ENCODE data around the gene CAPS2. TPM values are rescaled to one million over a fixed set of nuclear protein-coding genes. Genes with fewer than 3 reads are reported as not detected.
"Not testable (repeated sequence)": the region's sequence is repeated elsewhere in the genome, so short reads cannot be mapped to it uniquely, and the experiment has no call there.

CAPS2 gene
- total RNA-seq, 4 donors from 2014 or later, result 3.1 to 30.9 (median 25.6) TPM

GRCh38 chr12:75361408-75361807 lies 31.3 kb upstream of the CAPS2 start:
- H3K27me3 ChIP-seq, result no peaks in the 10 kb centered on the region
- H3K9me3 ChIP-seq, result no peaks in the 10 kb centered on the region
- no peak overlapping the region for H3K27ac ChIP-seq
- no peak overlapping the region for H3K4me3 ChIP-seq
- TF ChIP-seq CTCF (IDR thresholded peaks at IDR 0.05) (no peak), POLR2A (IDR thresholded peaks at IDR 0.05) (no peak)
- no peaks in the 10 kb centered on the region for H3K36me3 ChIP-seq
- no peaks in the 10 kb centered on the region for H3K4me1 ChIP-seq
- intact Hi-C loops (cut with DNase I; ENCODE audit: low total_unique reads), result no loop called here
- DNase-seq, result no peak

GRCh38 chr12:75360920-75361319 lies 30.8 kb upstream of the CAPS2 start:
- Histone ChIP-seq H3K27ac (no peak overlapping the region), H3K9me3 (no peaks in the 10 kb centered on the region), H3K36me3 (no peaks in the 10 kb centered on the region), H3K4me3 (no peak overlapping the region), H3K4me1 (no peaks in the 10 kb centered on the region), H3K27me3 (no peaks in the 10 kb centered on the region)
- TF ChIP-seq POLR2A (IDR thresholded peaks at IDR 0.05), result no peak
- no peak for TF ChIP-seq CTCF (IDR thresholded peaks at IDR 0.05)
- DNase-seq, result no peak
- intact Hi-C loops (cut with DNase I; ENCODE audit: low total_unique reads), result no loop called here

- intact Hi-C loops (cut with DNase I; ENCODE audit: low total_unique reads), result no loop called here
Observed at GRCh38 chr12:75354011-75354410, 23.9 kb upstream of the CAPS2 start.

GRCh38 chr12:75350413-75350812 lies 20.3 kb upstream of the CAPS2 start:
- DNase-seq, result no peak
- Histone ChIP-seq H3K36me3 (no peaks in the 10 kb centered on the region), H3K27me3 (no peaks in the 10 kb centered on the region), H3K4me1 (no peaks in the 10 kb centered on the region), H3K9me3 (no peaks in the 10 kb centered on the region), H3K4me3 (no peak overlapping the region), H3K27ac (no peak overlapping the region)
- intact Hi-C loops (cut with DNase I; ENCODE audit: low total_unique reads), result no loop called here
- no peak for TF ChIP-seq CTCF (IDR thresholded peaks at IDR 0.05)
- no peak for TF ChIP-seq POLR2A (IDR thresholded peaks at IDR 0.05)

More at GRCh38 chr12:75354011-75354410, 23.9 kb upstream of the CAPS2 start:
- no peak for DNase-seq
- H3K4me1 ChIP-seq, result no peaks in the 10 kb centered on the region
- H3K36me3 ChIP-seq, result no peaks in the 10 kb centered on the region
- no peaks in the 10 kb centered on the region for H3K27me3 ChIP-seq
- no peak for TF ChIP-seq CTCF (IDR thresholded peaks at IDR 0.05)
- TF ChIP-seq POLR2A (IDR thresholded peaks at IDR 0.05), result no peak
- no peak overlapping the region for H3K27ac ChIP-seq
- no peaks in the 10 kb centered on the region for H3K9me3 ChIP-seq
- H3K4me3 ChIP-seq, result no peak overlapping the region

GRCh38 chr12:75349946-75350345 lies 19.8 kb upstream of the CAPS2 start:
- Histone ChIP-seq H3K27ac (no peak overlapping the region), H3K4me3 (no peak overlapping the region), H3K27me3 (no peaks in the 10 kb centered on the region), H3K4me1 (no peaks in the 10 kb centered on the region), H3K36me3 (no peaks in the 10 kb centered on the region), H3K9me3 (no peaks in the 10 kb centered on the region)
- no peak for TF ChIP-seq CTCF (IDR thresholded peaks at IDR 0.05)
- no peak for TF ChIP-seq POLR2A (IDR thresholded peaks at IDR 0.05)
- intact Hi-C loops (cut with DNase I; ENCODE audit: low total_unique reads), result no loop called here
- no peak for DNase-seq

- intact Hi-C loops (cut with DNase I; ENCODE audit: low total_unique reads); H3K36me3 ChIP-seq; H3K27me3 ChIP-seq; H3K4me3 ChIP-seq; H3K4me1 ChIP-seq; H3K27ac ChIP-seq; DNase-seq; H3K9me3 ChIP-seq: not testable (repeated sequence)
Observed at GRCh38 chr12:75346215-75346614, 16.1 kb upstream of the CAPS2 start.

Measured in uterus (tissue), 4 donors.